ENCODE measurements around the gene ASTL.

DNA sequence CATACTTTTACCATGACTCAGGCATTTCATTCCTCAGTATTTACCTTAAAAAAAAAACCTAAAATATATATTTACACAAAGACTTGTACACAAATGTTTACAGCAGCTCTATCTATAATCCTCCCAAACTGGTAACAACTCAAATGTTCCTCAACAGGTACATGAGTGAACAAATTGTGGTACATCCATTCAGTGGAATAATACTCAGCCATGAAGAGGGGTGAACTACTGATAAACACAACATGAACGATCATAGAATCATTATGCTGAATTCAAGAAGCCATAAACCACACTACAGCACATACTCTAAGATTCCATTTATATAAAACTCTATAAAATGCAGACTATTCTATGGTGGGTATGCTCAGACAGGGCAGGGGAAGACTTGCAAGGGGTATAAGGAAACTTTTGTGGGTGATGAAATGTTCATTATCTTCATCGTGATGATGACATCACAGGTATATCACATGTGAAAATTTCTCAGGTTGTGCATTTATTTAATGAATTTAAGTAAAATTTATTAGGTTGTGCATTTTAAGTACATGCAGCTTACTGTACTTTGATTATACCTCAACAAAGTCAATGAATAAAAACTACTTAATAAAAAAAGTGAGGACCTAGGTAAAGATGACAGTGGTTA, 31.7 kb upstream of the ASTL start:
- no peak for TF ChIP-seq JUN (IDR thresholded peaks at IDR 0.05; ENCODE audit: borderline replicate concordance, insufficient read depth, insufficient read length, low read depth)
- TF ChIP-seq CTCF (IDR thresholded peaks at IDR 0.05; ENCODE audit: extremely low read depth in 1 of 2, insufficient read depth in 1 of 2, low read depth in 1 of 2, low read length in 2 of 2), result no peak
- no peak for TF ChIP-seq EZH2 (IDR thresholded peaks at IDR 0.05; ENCODE audit: borderline replicate concordance, low read depth, low read length, severe bottlenecking)
- TF ChIP-seq POLR2A (IDR thresholded peaks at IDR 0.05; ENCODE audit: low read depth, low read length), result no peak
- no peak for TF ChIP-seq POLR2AphosphoS5 (IDR thresholded peaks at IDR 0.05; ENCODE audit: insufficient read depth, low read depth, low read length)
- TF ChIP-seq MAX (IDR thresholded peaks at IDR 0.05; ENCODE audit: insufficient read depth, insufficient read length), result no peak

Measured in endothelial cell of umbilical vein (primary cell).